H1 (cell line): Measurements from ENCODE around the gene PID1. TPM values are rescaled to one million over a fixed set of nuclear protein-coding genes. Genes with fewer than 3 reads are reported as not detected.

Source experiments
- ATF2 ChIP-seq: IDR thresholded peaks from 2 replicates; pipeline ENCODE4 v1.6.1; 2012; ENCODE audit warnings: low read length, inconsistent platforms
- JUN ChIP-seq: IDR thresholded peaks from 2 replicates; pipeline ENCODE4 v1.6.1; 2011; ENCODE audit warnings: low read depth, mild to moderate bottlenecking, improper control_type of control experiment, low read length
- NANOG ChIP-seq: IDR thresholded peaks from 2 replicates; pipeline ENCODE4 v1.6.1; 2011; ENCODE audit warnings: low read length, low read depth, mild to moderate bottlenecking, inconsistent platforms; ENCODE audit not compliant: insufficient read depth, poor library complexity, severe bottlenecking
- PHF8 ChIP-seq: fragments of 200-600 bp; sonication (generic); conservative IDR thresholded peaks from 2 replicates; pipeline ENCODE4 v1.7.1; 2012; ENCODE audit warnings: low read depth, mild to moderate bottlenecking, inconsistent platforms, low read length, moderate library complexity
- POU5F1 ChIP-seq: IDR thresholded peaks from 2 replicates; pipeline ENCODE4 v1.6.1; 2011; ENCODE audit warnings: low read depth, mild to moderate bottlenecking, low read length, moderate library complexity
- TAF1 ChIP-seq: IDR thresholded peaks from 2 replicates; pipeline ENCODE4 v1.6.1; 2011; ENCODE audit warnings: mild to moderate bottlenecking, low read depth, low read length
- polyA plus RNA-seq, 7 experiments: library from polyadenylated mRNA; depleted of rRNA in 3 of 7; stranded (reverse) in 5 of 7; unstranded in 2 of 7; fragments of >200 nt in 5 of 7; fragments of 200-250 nt in 2 of 7; gene quantifications; 1 replicate in 5 of 7; 2 replicates in 1 of 7; 4 replicates in 1 of 7; pipeline versions ENCODE4 v1.2.1 to v1.2.3, GENCODE V29; 2011 to 2013; ENCODE audit warnings: missing spikeins in 2 of 7, mixed read lengths in 2 of 7
- total RNA-seq: library from RNA; stranded (reverse); fragmentation: NEBNext Ultra II Directional; extraction: Animal tissue kit (Norgen Biotek cat#: 25700); gene quantifications from 2 replicates; pipeline ENCODE4 v1.2.1, GENCODE V29; 2021

PID1 gene
- total and polyA plus RNA-seq, 2 of the 8 experiments (the other 6 are each of a cell fraction or from before 2014, with no cell fraction given), result 1.5 to 3.3 TPM

- no peak for TF ChIP-seq NANOG
- no peak for TF ChIP-seq POU5F1
- no peak for TF ChIP-seq TAF1
- no peak for TF ChIP-seq ATF2
- no peak for TF ChIP-seq JUN
- TF ChIP-seq PHF8, result no peak
Observed at GRCh38 chr2:229111744-229112143, 159.3 kb downstream of the PID1 start (continued).
